ENCODE measurements around the gene POLDIP2. TPM values are rescaled to one million over a fixed set of nuclear protein-coding genes. Genes with fewer than 3 reads are reported as not detected.

POLDIP2 gene
- total and polyA plus RNA-seq, 10 of the 15 experiments (the other 5 are each of a cell fraction or from before 2014, with no cell fraction given): 22.8 to 196 (median 121) TPM

DNA sequence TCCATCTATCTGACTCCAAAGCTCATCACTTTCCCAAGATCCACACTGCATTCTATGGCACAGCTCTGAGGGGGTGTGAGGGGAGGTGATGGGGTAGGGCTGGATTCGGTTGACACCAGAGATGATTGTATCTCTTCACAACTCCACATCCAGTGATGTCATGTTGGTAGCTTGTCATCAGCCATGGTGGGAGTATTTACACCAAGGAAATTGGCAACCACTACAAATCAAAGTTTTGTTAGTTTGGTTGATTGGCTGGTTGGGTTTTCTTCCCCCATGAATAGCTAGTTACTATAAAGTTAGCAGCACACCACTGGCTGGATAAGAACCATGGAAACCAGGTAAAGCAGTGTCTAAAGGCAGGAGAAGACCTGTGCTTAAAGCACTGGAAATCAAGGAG, 33.7 kb upstream of the POLDIP2 start:
- Histone ChIP-seq H3K9me3 (replicated peaks; ENCODE audit: control insufficient read depth, insufficient read depth, low read length) (no peaks in the 10 kb centered on the region), H3K27me3 (replicated peaks in 1 of 2; ENCODE audit: control insufficient read depth in 2 of 2, insufficient read depth in 2 of 2, low read length in 1 of 2) (no peaks in the 10 kb centered on the region), H3K27ac (ENCODE audit: control insufficient read depth, insufficient read depth) (no peak overlapping the region), H3K4me2 (ENCODE audit: control insufficient read depth, insufficient read depth) (no peak overlapping the region), H2AFZ (ENCODE audit: control insufficient read depth, low read depth, low read length) (no peak overlapping the region), H3K4me1 (ENCODE audit: control insufficient read depth, insufficient read depth, low read length) (no peaks in the 10 kb centered on the region), H4K20me1 (ENCODE audit: control insufficient read depth, insufficient read depth) (no peaks in the 10 kb centered on the region), H3K79me2 (ENCODE audit: control insufficient read depth, insufficient read depth, low read length) (no peaks in the 10 kb centered on the region), H3K36me3 (ENCODE audit: control insufficient read depth in 2 of 2, insufficient read depth in 2 of 2, low read length in 1 of 2) (peaks cover 0 to 15% of the 10 kb centered on the region in 2 experiments; a peak in 3 of 4 replicates), H3K4me3 (no peak overlapping the region), H3K9ac (ENCODE audit: control insufficient read depth, insufficient read depth, low read length) (no peak overlapping the region)
- POLR2A ChIA-PET: no interaction called here
- intact Hi-C loops (cut with micrococcal nuclease; ENCODE audit: unreplicated experiment) (no loop called here), in situ Hi-C loops (cut with MboI) (no loop called here)
- no TSS peak for BruUV-seq (replicated peaks)
- CTCF ChIA-PET: interaction anchor here (1.7 kb wide), 1 partner anchor 25 kb away, joined by 5 read pairs; no protein-coding TSS in a partner anchor
- SMC1A ChIA-PET (ENCODE audit: uncharacterized antibody, unreplicated experiment): interaction anchor here (1.4 kb wide), 1 partner anchor 18 kb away, joined by 3 read pairs; no protein-coding TSS in a partner anchor
- RAD21 ChIA-PET (ENCODE audit: unreplicated experiment): interaction anchor here (0.6 kb wide), 1 partner anchor 129 kb away, joined by 4 read pairs; no protein-coding TSS in a partner anchor
- DNase-seq (ENCODE audit: low read depth, low spot score) (no peak), FAIRE-seq (no peak), ATAC-seq (no peak)
- no peak for TF ChIP-seq HDGF (IDR thresholded peaks at IDR 0.05)
- no peak for TF ChIP-seq KLF5 (IDR thresholded peaks at IDR 0.05; ENCODE audit: partially characterized antibody)
- TF ChIP-seq, protein P1, sequence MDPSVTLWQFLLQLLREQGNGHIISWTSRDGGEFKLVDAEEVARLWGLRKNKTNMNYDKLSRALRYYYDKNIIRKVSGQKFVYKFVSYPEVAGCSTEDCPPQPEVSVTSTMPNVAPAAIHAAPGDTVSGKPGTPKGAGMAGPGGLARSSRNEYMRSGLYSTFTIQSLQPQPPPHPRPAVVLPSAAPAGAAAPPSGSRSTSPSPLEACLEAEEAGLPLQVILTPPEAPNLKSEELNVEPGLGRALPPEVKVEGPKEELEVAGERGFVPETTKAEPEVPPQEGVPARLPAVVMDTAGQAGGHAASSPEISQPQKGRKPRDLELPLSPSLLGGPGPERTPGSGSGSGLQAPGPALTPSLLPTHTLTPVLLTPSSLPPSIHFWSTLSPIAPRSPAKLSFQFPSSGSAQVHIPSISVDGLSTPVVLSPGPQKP (IDR thresholded peaks at IDR 0.05; ENCODE audit: low read depth, low read length): no peak
- no peak for TF ChIP-seq NFYB (IDR thresholded peaks at IDR 0.05; ENCODE audit: insufficient read depth, low read depth, low read length)
- no peak for TF ChIP-seq ZNF217 (IDR thresholded peaks at IDR 0.05)
- TF ChIP-seq RFX5 (IDR thresholded peaks at IDR 0.05; ENCODE audit: low read depth, low read length): no peak
- no peak for TF ChIP-seq NR2F1 (conservative IDR thresholded peaks at IDR 0.05)
- WGBS (ENCODE audit: insufficient coverage, insufficient replicate concordance, low lambda C conversion rate, missing lambda C conversion rate): 100% methylated on average over 1 of the region's 1 CpG

DNA sequence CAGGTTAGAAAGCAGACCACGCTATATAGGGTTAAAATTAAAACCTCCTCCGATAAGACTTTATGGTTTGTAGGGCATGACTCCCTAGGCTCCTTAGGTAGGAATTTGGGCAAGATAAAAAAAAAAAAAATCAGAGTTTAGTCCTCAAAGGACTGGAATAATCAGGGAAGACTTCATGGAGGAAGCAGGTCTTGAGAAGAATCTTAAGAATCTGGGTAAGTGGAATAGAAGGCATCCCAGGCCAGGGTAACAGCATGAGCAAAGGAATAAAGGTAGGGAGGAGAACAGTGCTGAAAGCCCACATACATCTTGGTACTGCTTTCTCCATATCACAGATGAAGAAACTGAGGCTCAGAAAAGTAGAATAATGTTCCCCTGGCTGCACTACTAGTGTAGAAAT, 33.2 kb upstream of the POLDIP2 start:
- no TSS peak for BruUV-seq (replicated peaks)
- FAIRE-seq: no peak
- in situ Hi-C loops (cut with MboI) (no loop called here), intact Hi-C loops (cut with micrococcal nuclease; ENCODE audit: unreplicated experiment) (no loop called here)
- RAD21 ChIA-PET (ENCODE audit: unreplicated experiment): no interaction called here
- POLR2A ChIA-PET: no interaction called here
- DNase-seq (ENCODE audit: low read depth, low spot score): no peak
- H3K27me3 ChIP-seq (replicated peaks in 1 of 2; ENCODE audit: control insufficient read depth in 2 of 2, insufficient read depth in 2 of 2, low read length in 1 of 2): no peaks in the 10 kb centered on the region
- WGBS (ENCODE audit: insufficient coverage, insufficient replicate concordance, low lambda C conversion rate, missing lambda C conversion rate): 93% methylated on average over 2 of the region's 2 CpGs
- H3K4me2 ChIP-seq (ENCODE audit: control insufficient read depth, insufficient read depth): no peak overlapping the region
- no peak overlapping the region for H3K9ac ChIP-seq (ENCODE audit: control insufficient read depth, insufficient read depth, low read length)
- CTCF ChIA-PET: interaction anchor here (1.7 kb wide), 1 partner anchor 26 kb away, joined by 5 read pairs; no protein-coding TSS in a partner anchor
- H3K79me2 ChIP-seq (ENCODE audit: control insufficient read depth, insufficient read depth, low read length): no peaks in the 10 kb centered on the region
- ATAC-seq: no peak
- peaks cover 0 to 15% of the 10 kb centered on the region in 2 experiments; a peak in 2 of 4 replicates for H3K36me3 ChIP-seq (ENCODE audit: control insufficient read depth in 2 of 2, insufficient read depth in 2 of 2, low read length in 1 of 2)
- H3K4me1 ChIP-seq (ENCODE audit: control insufficient read depth, insufficient read depth, low read length): no peaks in the 10 kb centered on the region
- H3K9me3 ChIP-seq (replicated peaks; ENCODE audit: control insufficient read depth, insufficient read depth, low read length): no peaks in the 10 kb centered on the region
- H3K4me3 ChIP-seq: no peak overlapping the region
- H2AFZ ChIP-seq (ENCODE audit: control insufficient read depth, low read depth, low read length): no peak overlapping the region
- no peak overlapping the region for H3K27ac ChIP-seq (ENCODE audit: control insufficient read depth, insufficient read depth)
- H4K20me1 ChIP-seq (ENCODE audit: control insufficient read depth, insufficient read depth): no peaks in the 10 kb centered on the region
- SMC1A ChIA-PET (ENCODE audit: uncharacterized antibody, unreplicated experiment): interaction anchor here (1.3 to 1.4 kb wide), 2 partner anchors 8 to 18 kb away, joined by 3 read pairs; no protein-coding TSS in a partner anchor
- TF ChIP-seq SP1 (IDR thresholded peaks at IDR 0.05; ENCODE audit: low read depth, low read length): no peak
- no peak for TF ChIP-seq HDAC2 (IDR thresholded peaks at IDR 0.05)
- no peak for TF ChIP-seq NR2C1 (IDR thresholded peaks at IDR 0.05)
- no peak for TF ChIP-seq WRNIP1 (IDR thresholded peaks at IDR 0.05; ENCODE audit: borderline replicate concordance, low read depth, low read length)
- TF ChIP-seq, protein P2, sequence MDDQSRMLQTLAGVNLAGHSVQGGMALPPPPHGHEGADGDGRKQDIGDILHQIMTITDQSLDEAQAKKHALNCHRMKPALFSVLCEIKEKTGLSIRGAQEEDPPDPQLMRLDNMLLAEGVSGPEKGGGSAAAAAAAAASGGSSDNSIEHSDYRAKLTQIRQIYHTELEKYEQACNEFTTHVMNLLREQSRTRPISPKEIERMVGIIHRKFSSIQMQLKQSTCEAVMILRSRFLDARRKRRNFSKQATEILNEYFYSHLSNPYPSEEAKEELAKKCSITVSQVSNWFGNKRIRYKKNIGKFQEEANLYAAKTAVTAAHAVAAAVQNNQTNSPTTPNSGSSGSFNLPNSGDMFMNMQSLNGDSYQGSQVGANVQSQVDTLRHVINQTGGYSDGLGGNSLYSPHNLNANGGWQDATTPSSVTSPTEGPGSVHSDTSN (IDR thresholded peaks at IDR 0.05; ENCODE audit: insufficient replicate concordance, low read depth, low read length): no peak
- no peak for TF ChIP-seq STAT1 (conservative IDR thresholded peaks at IDR 0.05)
- TF ChIP-seq NR2F1 (conservative IDR thresholded peaks at IDR 0.05): no peak
- TF ChIP-seq SREBF2 (IDR thresholded peaks at IDR 0.05; ENCODE audit: low read length): no peak
- no peak for TF ChIP-seq MXI1 (IDR thresholded peaks at IDR 0.05; ENCODE audit: low read depth, low read length)
- TF ChIP-seq RAD51 (IDR thresholded peaks at IDR 0.05): no peak
- TF ChIP-seq BACH1 (IDR thresholded peaks at IDR 0.05; ENCODE audit: borderline replicate concordance): no peak
- no peak for TF ChIP-seq NBN (IDR thresholded peaks at IDR 0.05)

All from GM12878 (cell line).